Measurements from ENCODE around the gene TMEM198.

Gene TMEM198

DNA sequence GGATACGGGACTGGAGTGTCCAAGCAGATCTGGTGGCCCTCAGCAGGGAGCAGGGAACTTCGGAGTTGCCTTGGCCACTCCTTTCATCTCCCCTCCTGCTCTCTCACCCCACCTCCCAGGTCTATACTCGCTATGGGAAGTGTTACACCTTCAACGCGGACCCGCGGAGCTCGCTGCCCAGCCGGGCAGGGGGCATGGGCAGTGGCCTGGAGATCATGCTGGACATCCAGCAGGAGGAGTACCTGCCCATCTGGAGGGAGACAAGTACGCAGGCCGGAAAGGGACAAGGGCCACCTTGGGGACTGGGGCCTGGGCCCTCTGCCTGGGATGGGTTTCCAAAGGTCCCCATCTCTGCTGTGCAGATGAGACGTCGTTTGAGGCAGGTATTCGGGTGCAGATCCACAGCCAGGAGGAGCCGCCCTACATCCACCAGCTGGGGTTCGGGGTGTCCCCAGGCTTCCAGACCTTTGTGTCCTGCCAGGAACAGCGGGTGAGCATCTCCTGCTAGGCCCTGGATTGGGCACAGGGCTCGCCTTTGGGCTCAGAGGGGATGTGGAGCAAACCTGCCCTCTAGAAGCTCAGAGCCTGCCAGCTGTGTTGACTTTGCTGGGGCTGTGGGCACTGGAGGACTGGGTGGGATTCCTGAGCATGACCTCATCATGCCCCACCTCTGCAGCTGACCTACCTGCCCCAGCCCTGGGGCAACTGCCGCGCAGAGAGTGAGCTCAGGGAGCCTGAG, 12.0 kb upstream of the TMEM198 start:
- DNase-seq (ENCODE audit: insufficient read length): no peak
- TF ChIP-seq TAF1 (IDR thresholded peaks at IDR 0.05; ENCODE audit: borderline replicate concordance, low read depth, low read length) (no peak), POLR2AphosphoS5 (IDR thresholded peaks at IDR 0.05; ENCODE audit: low read depth, low read length) (no peak), POLR2A (IDR thresholded peaks at IDR 0.05; ENCODE audit: low read depth, low read length) (no peak)
- no peak for FAIRE-seq

DNA sequence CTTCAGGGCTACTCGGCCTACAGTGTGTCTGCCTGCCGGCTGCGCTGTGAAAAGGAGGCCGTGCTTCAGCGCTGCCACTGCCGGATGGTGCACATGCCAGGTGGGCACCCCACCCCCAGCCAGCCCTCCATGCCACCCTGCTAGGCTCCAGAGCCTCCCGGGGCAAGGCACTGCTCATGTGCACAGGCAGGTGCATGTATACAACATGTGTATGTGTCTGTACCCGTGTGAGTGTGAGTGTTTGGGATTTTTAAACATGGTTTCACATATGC, 11.5 kb upstream of the TMEM198 start:
- no peak for FAIRE-seq
- TF ChIP-seq TAF1 (IDR thresholded peaks at IDR 0.05; ENCODE audit: borderline replicate concordance, low read depth, low read length): no peak
- no peak for TF ChIP-seq POLR2AphosphoS5 (IDR thresholded peaks at IDR 0.05; ENCODE audit: low read depth, low read length)
- TF ChIP-seq POLR2A (IDR thresholded peaks at IDR 0.05; ENCODE audit: low read depth, low read length): no peak
- no peak for DNase-seq (ENCODE audit: insufficient read length)

DNA sequence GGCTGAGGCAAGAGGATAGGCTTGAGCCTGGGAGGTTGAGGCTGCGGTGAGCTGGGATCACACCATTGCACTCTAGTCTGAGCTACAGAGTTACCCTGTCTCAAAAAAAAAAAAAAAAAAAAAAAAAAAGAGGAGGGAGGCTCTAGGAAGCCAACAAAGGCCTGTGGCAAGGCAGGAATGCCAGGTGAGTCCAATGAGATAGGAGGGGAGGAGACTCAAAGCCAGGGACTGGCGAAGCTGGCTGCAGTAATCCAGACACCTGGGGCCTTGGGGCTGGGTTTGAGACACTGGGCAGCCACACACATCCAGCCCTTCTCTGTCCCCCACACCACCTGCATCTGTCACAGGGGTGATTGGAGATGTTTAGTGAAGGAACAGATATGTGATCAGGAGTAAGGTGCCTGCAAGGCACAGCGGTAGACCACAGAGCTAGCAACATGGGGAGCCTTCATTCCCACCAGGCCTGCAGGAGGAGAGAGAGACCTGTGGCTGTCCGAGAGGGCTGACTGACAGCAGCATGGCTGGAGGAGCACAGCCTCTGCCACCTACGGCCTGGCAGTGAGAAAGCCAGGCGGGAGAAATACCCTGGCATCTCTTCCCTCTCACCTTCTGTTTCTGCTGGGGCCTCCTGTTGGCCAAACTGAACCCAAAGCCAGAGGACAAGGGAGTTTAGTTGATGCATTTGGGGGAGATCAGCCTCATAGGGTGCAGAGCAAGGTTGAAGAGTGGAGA, 9.7 kb upstream of the TMEM198 start:
- FAIRE-seq (no peak), DNase-seq (ENCODE audit: insufficient read length) (no peak)
- TF ChIP-seq POLR2AphosphoS5 (IDR thresholded peaks at IDR 0.05; ENCODE audit: low read depth, low read length): no peak
- TF ChIP-seq TAF1 (IDR thresholded peaks at IDR 0.05; ENCODE audit: borderline replicate concordance, low read depth, low read length): no peak
- TF ChIP-seq POLR2A (IDR thresholded peaks at IDR 0.05; ENCODE audit: low read depth, low read length): no peak

DNA sequence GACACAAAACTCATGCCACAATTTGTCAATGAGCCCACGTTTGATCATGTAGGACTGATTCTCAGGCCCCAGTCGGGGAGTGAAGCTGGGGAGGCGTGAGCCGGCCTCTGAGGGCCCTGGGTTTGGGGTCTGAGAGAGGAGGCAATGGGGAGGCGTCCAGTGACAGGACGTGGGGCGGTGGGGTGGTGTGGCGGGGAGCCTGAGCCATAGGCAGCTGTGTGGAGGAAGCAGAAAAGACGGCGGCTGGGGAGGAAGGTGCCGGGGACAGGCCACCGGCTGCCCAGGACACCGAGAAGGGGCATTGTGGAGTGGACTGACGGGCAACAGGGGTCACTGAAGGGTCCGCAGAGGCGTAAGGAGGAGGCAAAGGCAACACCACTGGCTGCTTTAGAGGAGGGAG, 7.4 kb upstream of the TMEM198 start:
- DNase-seq (ENCODE audit: insufficient read length) (no peak), FAIRE-seq (no peak)
- TF ChIP-seq POLR2A (IDR thresholded peaks at IDR 0.05; ENCODE audit: low read depth, low read length): no peak
- TF ChIP-seq POLR2AphosphoS5 (IDR thresholded peaks at IDR 0.05; ENCODE audit: low read depth, low read length): no peak

DNA sequence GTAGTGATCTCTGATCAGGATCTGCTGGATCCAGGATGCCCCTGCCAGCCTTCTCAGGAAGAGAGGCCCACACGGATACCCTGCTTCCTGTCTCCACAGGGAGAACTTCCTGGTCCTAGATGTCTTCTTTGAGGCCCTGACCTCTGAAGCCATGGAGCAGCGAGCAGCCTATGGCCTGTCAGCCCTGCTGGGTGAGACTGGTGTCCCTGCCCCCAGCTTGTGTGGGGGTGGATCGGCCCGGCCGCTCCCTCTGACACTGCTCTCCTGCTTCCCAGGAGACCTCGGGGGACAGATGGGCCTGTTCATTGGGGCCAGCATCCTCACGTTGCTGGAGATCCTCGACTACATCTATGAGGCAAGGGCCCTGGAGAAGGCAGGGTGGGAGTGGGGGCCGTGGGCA, 6.9 kb upstream of the TMEM198 start:
- FAIRE-seq (no peak), DNase-seq (ENCODE audit: insufficient read length) (no peak)
- TF ChIP-seq POLR2A (IDR thresholded peaks at IDR 0.05; ENCODE audit: low read depth, low read length) (no peak), POLR2AphosphoS5 (IDR thresholded peaks at IDR 0.05; ENCODE audit: low read depth, low read length) (no peak), TAF1 (IDR thresholded peaks at IDR 0.05; ENCODE audit: borderline replicate concordance, low read depth, low read length) (no peak)

DNA sequence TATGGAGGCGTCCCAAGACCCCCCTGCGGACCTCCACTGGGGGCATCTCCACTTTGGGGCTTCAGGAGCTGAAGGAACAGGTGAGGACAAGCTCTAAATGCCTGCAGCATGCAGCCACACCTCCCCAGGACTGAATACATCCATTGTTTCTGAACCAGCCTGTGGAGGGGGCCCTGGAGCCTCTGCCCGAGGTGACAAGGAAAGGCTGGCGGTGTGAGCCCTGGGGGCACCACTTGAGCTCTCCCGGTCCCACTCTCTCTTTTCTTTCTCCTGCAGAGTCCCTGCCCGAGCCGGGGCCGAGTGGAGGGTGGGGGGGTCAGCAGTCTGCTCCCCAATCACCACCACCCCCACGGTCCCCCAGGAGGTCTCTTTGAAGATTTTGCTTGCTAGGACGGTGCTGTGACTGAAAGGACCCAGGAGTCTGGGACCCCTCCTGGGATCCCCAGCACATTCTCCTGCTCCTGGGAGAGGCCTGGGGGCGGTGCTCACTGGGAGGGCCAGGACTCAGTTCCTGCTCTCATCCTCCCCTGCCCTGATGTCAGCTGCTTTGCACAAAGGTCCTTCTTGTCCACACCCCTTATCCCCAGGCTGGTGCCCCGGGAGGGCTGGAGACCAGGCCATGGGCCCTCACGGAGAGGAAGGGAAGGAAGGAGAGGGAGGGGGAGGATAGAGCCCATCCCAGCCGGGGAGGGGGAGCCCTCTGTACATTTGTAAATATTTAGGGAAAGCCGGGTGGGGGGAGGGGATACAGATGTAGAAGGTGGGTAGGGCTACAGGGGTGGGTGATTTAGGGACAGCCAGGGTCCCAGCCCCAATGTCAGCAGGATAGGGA, 6.0 kb upstream of the TMEM198 start:
- TF ChIP-seq TAF1 (IDR thresholded peaks at IDR 0.05; ENCODE audit: borderline replicate concordance, low read depth, low read length) (no peak), POLR2AphosphoS5 (IDR thresholded peaks at IDR 0.05; ENCODE audit: low read depth, low read length) (no peak), POLR2A (IDR thresholded peaks at IDR 0.05; ENCODE audit: low read depth, low read length) (no peak)
- no peak for DNase-seq (ENCODE audit: insufficient read length)
- FAIRE-seq: no peak

DNA sequence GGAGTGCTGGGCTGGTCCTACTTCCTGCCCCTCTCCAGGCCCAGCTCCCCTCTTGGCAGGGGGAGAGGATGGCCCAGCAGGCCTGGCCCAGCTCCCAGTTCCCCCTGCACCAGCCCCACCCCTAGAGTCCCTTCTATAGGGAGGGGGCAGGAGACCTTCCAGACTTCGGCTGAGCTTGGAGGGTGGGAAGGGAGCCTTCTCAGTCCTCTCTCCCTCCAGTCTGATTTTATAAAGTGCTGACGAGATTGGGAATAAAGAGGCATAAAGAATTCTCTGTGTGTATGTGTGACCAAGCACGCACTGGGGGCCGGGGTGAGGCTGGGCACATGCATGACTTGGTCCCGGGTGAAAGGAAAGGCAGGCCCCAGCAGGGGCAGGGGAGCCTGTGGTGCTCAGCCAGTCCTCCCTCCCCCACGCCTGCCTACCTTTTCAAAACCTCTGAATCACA, 5.3 kb upstream of the TMEM198 start:
- TF ChIP-seq POLR2AphosphoS5 (IDR thresholded peaks at IDR 0.05; ENCODE audit: low read depth, low read length) (no peak), POLR2A (IDR thresholded peaks at IDR 0.05; ENCODE audit: low read depth, low read length) (no peak), TAF1 (IDR thresholded peaks at IDR 0.05; ENCODE audit: borderline replicate concordance, low read depth, low read length) (no peak)
- DNase-seq (ENCODE audit: insufficient read length) (no peak), FAIRE-seq (no peak)

DNA sequence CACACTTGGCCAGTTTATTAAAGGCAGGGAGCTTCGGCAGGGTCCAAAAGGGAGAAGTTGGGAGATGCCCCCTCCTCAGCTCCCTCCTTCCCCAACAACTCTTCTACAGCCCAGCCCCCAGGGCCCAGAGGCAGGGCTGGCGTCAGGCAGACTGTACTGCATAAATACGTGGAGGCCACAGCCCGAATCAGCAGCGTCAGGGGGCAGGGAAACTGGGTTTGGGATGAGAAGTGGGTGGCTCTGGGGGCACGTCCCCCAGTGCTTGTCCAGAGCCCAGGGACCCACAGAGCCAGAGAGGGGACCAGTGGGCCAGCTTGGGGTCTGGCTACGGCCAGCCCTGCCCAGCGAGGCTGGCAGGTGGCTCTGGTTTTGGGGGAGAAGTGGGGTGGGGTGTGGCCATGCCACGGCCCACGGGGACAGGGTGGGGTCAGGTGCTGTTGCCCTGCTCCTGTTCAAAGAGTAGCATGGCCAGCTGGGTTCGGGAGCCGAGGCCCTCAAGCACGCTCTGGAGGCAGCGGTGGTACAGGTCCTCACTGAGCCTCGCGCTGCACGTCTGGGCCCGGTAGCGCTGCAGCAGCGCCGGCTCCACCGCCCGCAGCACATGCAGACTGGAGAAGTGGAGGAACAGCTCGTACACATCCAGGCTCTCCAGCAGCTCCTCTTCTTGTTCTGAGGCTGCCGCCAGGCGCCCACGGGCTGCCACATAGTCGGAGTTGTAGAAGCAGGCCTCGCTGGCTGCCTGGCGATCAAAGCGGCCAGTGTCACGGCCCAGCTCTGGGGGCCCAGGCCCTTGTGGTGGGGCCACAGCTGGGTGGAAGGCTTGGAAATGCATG, 4.7 kb upstream of the TMEM198 start:
- TF ChIP-seq POLR2AphosphoS5 (IDR thresholded peaks at IDR 0.05; ENCODE audit: low read depth, low read length) (no peak), TAF1 (IDR thresholded peaks at IDR 0.05; ENCODE audit: borderline replicate concordance, low read depth, low read length) (no peak)
- DNase-seq (ENCODE audit: insufficient read length): no peak
- FAIRE-seq: no peak

DNA sequence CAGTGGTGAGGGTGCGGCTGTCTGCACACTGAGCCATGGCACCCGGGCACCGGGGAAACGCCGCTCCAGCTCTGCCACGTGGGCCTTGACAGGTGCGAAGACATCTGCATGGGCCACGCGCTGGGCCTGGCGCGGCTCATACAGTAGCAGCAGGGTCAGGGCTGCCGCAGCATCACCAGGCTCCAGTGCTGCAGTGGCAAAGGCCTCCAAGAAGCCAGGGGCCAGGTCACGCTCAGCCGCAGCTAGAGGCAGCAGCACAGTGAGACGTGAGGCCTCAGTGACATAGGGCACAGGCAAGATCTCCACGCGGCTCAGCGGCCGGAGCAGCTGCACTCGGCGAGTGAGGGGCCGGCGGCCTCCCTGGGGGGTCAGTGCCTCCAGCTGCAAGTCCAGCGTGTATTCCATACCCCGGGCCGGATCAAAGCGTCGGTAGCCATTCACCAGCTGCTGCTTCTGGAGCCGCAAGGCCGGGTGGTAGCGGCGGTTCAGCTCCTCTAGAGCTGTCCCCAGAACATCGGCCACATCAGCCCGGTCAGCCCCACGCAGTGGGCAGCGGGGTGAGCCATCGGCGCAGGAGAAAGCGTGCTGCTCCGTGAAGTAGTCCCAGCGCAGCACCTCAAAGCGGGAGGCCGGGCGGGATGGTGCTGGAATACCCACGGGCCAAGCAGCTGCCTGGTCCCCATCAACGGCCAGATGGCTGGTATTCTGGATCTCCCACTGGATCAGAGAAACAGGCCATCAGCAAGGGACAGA, 3.7 kb upstream of the TMEM198 start:
- FAIRE-seq (no peak), DNase-seq (ENCODE audit: insufficient read length) (no peak)
- TF ChIP-seq POLR2A (IDR thresholded peaks at IDR 0.05; ENCODE audit: low read depth, low read length): no peak
- TF ChIP-seq TAF1 (IDR thresholded peaks at IDR 0.05; ENCODE audit: borderline replicate concordance, low read depth, low read length): no peak
- no peak for TF ChIP-seq POLR2AphosphoS5 (IDR thresholded peaks at IDR 0.05; ENCODE audit: low read depth, low read length)

DNA sequence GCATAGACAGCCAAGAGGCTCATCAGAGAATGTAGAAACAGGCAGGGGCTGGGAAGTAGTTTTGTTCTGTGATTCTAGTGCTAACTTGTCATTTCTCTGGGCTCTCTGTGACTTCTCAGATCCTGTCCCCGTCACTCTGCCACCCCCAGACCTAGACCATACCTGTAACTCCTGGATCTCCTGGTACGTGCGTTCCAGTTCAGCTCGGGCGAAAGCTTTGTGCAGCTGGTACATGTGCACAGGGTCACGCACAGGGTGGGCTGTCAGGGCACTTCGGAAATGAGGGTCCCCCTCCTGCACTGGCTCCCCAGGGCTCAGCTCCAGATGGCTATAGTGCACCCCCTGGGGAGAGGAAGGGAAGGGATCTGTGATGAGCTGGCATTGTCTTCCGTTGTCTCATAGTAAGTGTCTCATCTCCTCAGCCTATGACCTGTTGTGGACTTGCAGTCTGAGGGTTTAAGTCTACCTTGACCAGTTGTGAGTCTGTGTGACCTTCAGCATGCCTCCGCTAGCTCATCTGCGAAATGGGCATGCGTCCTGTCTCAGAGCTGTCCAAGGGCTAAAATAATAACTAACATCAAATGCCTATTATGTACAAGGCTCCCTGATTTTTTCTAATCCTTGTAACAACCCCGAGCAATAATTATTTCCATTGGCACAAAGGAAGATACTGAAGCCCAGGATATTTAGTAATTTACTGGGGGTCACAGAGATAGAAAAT, 2.9 kb upstream of the TMEM198 start:
- DNase-seq (ENCODE audit: insufficient read length) (no peak), FAIRE-seq (no peak)
- TF ChIP-seq POLR2AphosphoS5 (IDR thresholded peaks at IDR 0.05; ENCODE audit: low read depth, low read length): no peak
- no peak for TF ChIP-seq POLR2A (IDR thresholded peaks at IDR 0.05; ENCODE audit: low read depth, low read length)
- no peak for TF ChIP-seq TAF1 (IDR thresholded peaks at IDR 0.05; ENCODE audit: borderline replicate concordance, low read depth, low read length)
